GM21737 (cell line): ENCODE data around the gene UTS2.

Source experiments
- ATAC-seq: cut with Tn5 transposase; IDR thresholded peaks from one replicate; pipeline ENCODE4 v1.9.1; 2021; ENCODE audit warnings: mild to moderate bottlenecking, moderate library complexity; ENCODE audit not compliant: unreplicated experiment

Gene UTS2

GRCh38 chr1:7813677-7814373 lies 39.0 kb downstream of the UTS2 start:
- ATAC-seq, result no peak

DNA sequence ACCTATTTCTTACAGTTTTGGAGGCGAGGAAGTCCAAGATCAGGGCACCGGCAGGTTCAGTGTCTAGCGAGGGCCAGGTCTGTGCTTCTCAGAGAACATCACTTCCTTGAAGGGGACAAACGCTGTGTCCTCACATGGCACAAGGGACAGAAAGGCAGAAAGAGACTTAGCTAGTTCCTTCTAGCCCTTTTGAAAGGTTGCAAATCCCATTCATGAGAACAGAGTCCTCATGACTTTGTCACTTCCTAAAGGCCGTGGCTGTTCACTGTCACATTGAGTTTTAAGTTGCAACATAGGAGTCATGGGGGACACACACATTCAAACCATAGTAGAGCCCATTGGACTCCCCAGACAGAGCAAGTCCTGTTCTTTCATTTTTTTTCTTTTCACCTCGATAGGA lies 41.4 kb downstream of the UTS2 start:
- no peak for ATAC-seq

- ATAC-seq, result no peak
These were observed 42.5 kb downstream of the UTS2 start for GRCh38 chr1:7810395-7810794.

DNA sequence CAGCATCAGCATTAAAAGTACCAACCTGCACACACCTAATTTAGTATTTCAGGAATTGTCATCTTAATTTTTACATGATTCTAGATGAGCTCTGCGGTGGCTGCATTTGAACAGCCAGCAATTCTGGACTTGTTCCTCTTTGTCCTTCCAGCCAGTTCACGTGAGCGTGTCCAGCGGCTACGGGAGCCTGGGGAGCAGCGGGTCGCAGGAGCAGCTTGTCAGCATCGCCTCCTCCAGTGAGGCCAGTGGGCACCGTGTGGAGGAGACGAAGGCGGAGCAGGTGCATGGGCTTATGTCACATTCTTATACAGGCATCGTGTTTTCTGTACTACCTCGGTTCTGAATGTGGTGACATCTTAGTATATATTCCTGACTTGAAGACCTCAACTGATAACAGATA lies 43.1 kb downstream of the UTS2 start:
- no peak for ATAC-seq

DNA sequence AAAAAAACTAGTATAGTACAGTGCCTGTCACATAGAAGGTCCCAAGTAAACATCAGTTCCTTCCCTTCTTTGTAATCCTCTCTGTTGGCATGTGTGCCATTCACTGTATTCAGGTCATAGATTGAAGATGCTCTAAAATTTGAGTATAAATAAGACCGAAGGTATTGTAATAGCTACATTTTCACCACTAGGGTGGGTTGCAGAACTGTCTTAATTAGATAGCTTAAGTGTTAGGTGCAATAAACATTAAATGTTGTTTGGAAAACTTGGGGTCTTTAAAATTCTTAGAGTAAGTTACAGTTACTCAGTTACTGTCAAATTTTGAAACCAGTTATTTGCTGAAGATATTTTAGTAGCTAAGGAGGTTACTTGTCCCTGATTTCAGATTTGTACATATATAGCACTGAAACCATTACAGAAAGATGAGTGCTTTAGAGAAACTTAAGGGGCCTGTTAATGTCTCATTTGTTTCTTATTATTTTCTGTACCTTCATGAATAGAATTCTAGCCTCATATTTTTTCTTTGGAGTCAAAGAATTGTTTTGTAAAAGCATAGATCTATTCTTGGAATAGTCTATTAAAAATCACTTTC lies 44.5 kb downstream of the UTS2 start:
- ATAC-seq, result no peak

- no peak for ATAC-seq
These were observed 47.4 kb downstream of the UTS2 start for GRCh38 chr1:7805460-7805859.
